ENCODE measurements around the gene C16orf96. TPM values are rescaled to one million over a fixed set of nuclear protein-coding genes. Genes with fewer than 3 reads are reported as not detected.

Gene C16orf96
- total RNA-seq, 2 donors from 2014 or later = 0.52 TPM; not detected in 1

DNA sequence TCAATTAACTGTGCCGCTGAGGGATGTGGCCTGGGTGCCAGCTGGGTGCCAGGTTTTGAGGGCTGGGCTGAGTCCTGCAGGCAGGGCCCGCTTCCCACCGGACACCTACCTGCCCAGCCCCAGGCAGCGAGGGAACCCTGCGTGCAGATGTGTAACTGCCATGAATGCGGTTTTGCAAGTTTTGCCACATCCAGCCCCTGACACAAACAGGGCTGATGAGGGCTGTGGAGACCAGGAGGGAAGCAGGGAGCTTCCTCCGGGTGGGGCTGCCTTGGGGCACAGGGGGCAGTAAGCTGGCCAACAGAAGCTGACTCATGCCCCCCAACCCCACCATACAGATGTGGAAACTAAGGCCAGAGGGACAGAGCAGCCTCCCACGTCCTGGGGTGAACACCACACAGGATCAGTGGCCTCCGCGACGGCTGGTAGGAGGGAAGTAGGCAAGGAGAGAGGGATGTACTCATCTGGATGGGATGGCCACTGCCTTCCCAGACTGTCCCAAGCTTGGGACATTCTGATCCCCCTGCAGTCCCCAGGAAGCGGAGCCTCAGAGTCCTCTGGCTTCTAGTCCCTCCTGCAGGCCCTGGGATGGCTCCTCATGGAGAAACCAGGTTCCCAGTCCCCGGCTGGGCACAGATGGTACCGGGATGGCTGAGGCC, 57.0 kb downstream of the C16orf96 start:
- no peaks in the 10 kb centered on the region for H3K27me3 ChIP-seq
- TF ChIP-seq POLR2A (IDR thresholded peaks at IDR 0.05) = no peak
- TF ChIP-seq, protein P1, sequence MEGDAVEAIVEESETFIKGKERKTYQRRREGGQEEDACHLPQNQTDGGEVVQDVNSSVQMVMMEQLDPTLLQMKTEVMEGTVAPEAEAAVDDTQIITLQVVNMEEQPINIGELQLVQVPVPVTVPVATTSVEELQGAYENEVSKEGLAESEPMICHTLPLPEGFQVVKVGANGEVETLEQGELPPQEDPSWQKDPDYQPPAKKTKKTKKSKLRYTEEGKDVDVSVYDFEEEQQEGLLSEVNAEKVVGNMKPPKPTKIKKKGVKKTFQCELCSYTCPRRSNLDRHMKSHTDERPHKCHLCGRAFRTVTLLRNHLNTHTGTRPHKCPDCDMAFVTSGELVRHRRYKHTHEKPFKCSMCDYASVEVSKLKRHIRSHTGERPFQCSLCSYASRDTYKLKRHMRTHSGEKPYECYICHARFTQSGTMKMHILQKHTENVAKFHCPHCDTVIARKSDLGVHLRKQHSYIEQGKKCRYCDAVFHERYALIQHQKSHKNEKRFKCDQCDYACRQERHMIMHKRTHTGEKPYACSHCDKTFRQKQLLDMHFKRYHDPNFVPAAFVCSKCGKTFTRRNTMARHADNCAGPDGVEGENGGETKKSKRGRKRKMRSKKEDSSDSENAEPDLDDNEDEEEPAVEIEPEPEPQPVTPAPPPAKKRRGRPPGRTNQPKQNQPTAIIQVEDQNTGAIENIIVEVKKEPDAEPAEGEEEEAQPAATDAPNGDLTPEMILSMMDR (IDR thresholded peaks at IDR 0.05) = no peak
- peaks cover 60% of the 10 kb centered on the region for H3K4me1 ChIP-seq
- peak overlapping the region in 2 of 4 donors; percentile 97 to 99 for H3K27ac ChIP-seq
- no peaks in the 10 kb centered on the region for H3K9me3 ChIP-seq
- DNase-seq = no peak
- intact Hi-C loops (cut with DNase I) = no loop called here
- 29 to 36% methylated on average over 4 to 14 of the region's 14 CpGs for WGBS, 2 donors
- H3K4me3 ChIP-seq = peak overlapping the region; percentile 53 to 79
- H3K36me3 ChIP-seq (replicated peaks in 1 of 2; ENCODE audit: insufficient read depth in 1 of 2, low read depth in 2 of 2) = peaks cover 0 to 9% of the 10 kb centered on the region in 2 donors
- no peak for ATAC-seq

DNA sequence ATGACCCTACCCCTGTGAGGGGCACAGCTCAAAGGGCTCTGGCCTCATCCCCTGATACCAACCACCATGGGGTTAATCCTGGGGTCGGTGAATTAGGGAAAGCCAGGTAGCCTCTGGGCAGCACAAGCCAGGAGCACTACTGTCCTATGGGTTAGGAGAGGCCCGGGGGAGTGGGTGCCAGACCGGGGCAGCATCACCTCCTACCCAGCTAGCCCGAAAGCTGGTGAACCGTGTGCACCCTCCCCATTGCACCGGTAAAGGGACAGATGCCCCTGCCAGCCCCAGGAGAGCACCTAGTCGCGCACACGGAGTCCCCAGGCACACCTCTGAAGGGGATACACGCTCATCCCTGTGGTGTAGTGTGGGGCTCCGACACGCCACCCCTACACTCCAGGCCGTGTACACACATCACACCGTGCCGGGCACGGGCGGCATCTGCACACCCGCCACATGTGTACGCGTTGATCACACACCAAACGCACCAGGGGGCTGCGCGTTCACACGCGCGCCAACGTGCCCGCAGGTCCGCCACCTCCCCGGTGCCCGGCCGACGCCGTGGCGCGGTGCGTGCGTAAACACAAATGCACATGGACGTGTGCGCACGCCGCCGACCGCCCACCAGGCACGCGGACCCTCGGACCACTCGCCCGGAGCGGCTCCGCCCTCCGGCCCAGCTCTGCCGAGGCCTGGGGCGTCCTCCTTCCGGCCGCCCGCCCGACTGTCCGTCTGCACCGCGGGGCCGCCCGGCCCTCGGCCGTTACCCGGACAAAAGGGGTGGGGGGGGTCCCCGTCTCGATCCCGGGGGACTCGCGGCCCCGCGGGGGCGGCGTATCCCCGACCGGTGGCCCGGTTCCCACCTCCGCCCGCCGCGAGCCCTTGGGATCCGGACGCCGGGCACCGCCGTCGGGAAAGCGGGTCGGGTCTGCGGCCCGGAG, 57.8 kb downstream of the C16orf96 start:
- no peaks in the 10 kb centered on the region for H3K9me3 ChIP-seq
- intact Hi-C loops (cut with DNase I) = no loop called here
- H3K27ac ChIP-seq = peak overlapping the region; percentile 82 to 99 (median 96)
- peaks cover 68% of the 10 kb centered on the region for H3K4me1 ChIP-seq
- no peaks in the 10 kb centered on the region for H3K27me3 ChIP-seq
- 0% methylated on average over 67 of the region's 92 CpGs; no CpG with 5 or more reads in 1 of the 2 donors for WGBS, 2 donors
- DNase-seq (peak; percentile 33 to 52 (median 41)), ATAC-seq (no peak)
- peak in 1 of 3 donors; percentile 3 for TF ChIP-seq POLR2A (IDR thresholded peaks at IDR 0.05)
- TF ChIP-seq, protein P1 (IDR thresholded peaks at IDR 0.05) = no peak
- peaks cover 0 to 2% of the 10 kb centered on the region in 2 donors for H3K36me3 ChIP-seq (replicated peaks in 1 of 2; ENCODE audit: insufficient read depth in 1 of 2, low read depth in 2 of 2)
- peak overlapping the region; percentile 53 to 79 for H3K4me3 ChIP-seq

DNA sequence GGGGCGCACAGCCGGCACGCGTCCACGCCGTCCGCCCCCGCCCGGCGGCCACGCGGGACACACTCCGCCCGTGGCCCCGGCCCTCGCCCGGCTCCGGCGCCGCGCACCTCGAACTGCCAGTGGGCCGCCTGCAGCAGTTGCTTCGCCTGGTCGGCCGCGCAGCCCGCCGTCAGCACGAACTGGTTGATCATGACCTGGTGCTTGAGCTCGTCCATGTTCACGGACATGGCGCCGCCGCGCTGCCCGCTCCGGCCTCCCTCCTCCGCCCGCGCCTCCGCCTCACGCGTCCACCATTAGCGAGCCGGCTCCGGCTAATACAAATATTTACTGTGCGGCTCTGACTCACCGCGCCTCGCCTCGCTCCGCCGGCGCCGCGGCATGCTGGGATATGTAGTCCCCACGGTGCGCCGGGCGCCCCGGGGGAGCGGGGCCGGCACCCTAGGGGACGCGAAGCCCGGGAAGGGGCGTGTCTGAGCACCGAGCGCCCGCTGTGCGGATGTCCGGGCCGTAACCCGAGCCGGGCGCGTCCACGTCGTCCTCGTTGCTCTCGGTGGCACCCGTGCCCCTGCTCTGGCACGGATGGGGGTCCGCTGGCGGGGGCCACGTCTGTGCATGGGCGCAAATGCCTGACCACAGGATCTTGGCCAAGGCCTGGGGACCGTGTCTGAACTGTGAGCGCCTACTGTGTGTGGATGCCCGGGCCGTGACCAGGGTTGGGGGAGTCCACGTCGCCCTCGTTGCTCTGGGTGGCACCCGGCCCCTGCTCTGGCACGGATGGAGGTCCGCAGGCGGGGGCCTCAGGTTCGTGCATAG, 58.6 kb downstream of the C16orf96 start, which contains the start of gene UBALD1:
Gene UBALD1 (minus strand): TSS at position 318 of the 813 bp plus-strand sequence. CDS start 91 bp downstream, at position 227.
- Histone ChIP-seq H3K36me3 (replicated peaks in 1 of 2; ENCODE audit: insufficient read depth in 1 of 2, low read depth in 2 of 2) (no peaks in the 10 kb centered on the region), H3K9me3 (no peaks in the 10 kb centered on the region), H3K27ac (peak within 1 kb of the TSS; percentile 82 to 99 (median 96)), H3K27me3 (no peaks in the 10 kb centered on the region), H3K4me3 (peak within 1 kb of the TSS; percentile 53 to 79), H3K4me1 (peaks cover 73% of the 10 kb centered on the region)
- DNase-seq (peak; percentile 89 to 93 (median 92)), ATAC-seq (peak; percentile 74)
- TF ChIP-seq POLR2A (IDR thresholded peaks at IDR 0.05) = peak; percentile 94 to 97 (median 94)
- TF ChIP-seq, protein P1 (IDR thresholded peaks at IDR 0.05) = no peak
- WGBS, 2 donors = 2% methylated on average over 59 of the region's 100 CpGs; no CpG with 5 or more reads in 1 of the 2 donors
- intact Hi-C loops (cut with DNase I) = loop anchor here (5.0 kb wide), 1 partner anchor 78 kb away; the partner anchor contains the start of gene NUDT16L1

DNA sequence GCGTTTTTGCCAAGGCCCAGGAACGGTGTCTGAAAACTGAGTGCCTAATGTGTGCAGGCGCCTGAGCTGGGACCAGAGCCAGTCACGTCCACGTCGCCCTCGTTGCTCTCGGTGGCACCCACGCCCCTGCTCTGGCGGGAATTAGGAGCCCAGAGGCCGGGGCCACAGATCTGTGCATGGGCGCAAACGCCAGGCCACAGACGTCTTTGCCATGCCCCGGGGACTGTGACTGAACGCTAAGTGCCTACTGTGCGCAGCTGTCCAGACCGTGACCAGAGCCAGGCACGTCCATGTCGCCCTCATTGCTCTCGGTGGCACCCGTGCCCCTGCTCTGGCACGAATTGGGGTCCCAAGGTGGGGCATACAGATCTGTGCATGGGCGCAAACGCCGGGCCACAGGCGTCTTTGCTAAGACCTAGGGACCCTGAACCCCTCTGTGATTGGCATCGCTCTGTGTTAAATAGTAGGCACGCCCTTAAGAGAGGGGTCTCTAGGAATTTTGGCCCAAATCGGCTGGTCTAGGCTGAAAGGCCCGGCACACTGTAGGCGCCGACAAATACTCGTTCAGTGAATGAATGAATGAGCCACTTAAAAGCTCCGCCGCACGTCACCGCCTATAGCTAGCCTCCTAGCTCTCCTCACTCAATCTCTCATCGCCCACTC, 59.4 kb downstream of the C16orf96 start:
- ATAC-seq = peak; percentile 6

More for the DNA sequence above, 59.4 kb downstream of the C16orf96 start:
- peak in 2 of 4 donors; percentile 40 to 43 for DNase-seq
- no peak for TF ChIP-seq POLR2A (IDR thresholded peaks at IDR 0.05)
- TF ChIP-seq, protein P1 (IDR thresholded peaks at IDR 0.05) = no peak
- Histone ChIP-seq H3K36me3 (replicated peaks in 1 of 2; ENCODE audit: insufficient read depth in 1 of 2, low read depth in 2 of 2) (no peaks in the 10 kb centered on the region), H3K27ac (peak overlapping the region; percentile 82 to 99 (median 96)), H3K4me1 (peaks cover 73% of the 10 kb centered on the region), H3K9me3 (no peaks in the 10 kb centered on the region), H3K27me3 (no peaks in the 10 kb centered on the region), H3K4me3 (no peak overlapping the region)
- intact Hi-C loops (cut with DNase I) = loop anchor here (5.0 kb wide), 1 partner anchor 77 kb away; the partner anchor contains the start of gene NUDT16L1
- 69 to 74% methylated on average over 12 to 38 of the region's 39 CpGs for WGBS, 2 donors

Measured in body of pancreas (tissue), 4 donors.